ENCODE data around the gene HIVEP2.

HIVEP2 gene

GRCh38 chr6:142934599-142934998, 10.4 kb downstream of the HIVEP2 start:
- peaks cover 44% of the 10 kb centered on the region for H3K4me1 ChIP-seq (ENCODE audit: control insufficient read depth, insufficient read depth, low read length, unreplicated experiment)
- H3K79me2 ChIP-seq (ENCODE audit: control insufficient read depth, insufficient read depth, low read length, unreplicated experiment) = peaks cover 87% of the 10 kb centered on the region

DNA sequence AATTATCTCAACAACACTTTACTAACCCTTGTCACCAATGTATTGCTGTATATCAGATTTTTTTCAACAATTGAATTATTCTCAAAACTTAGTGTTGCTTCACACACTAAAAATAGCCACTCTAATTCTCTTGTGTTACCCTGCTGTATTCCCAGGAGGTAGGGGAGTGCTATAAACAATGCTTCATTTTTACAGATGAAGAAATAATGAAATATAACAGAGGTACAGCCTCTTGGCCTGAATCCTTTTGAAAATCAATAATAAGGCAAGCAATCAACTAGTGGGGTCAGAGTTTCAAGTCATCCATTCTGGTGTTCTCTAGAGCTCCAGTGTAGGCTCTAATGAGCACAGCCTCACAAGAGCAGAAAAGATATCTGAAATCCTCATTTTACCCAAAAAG, 10.9 kb downstream of the HIVEP2 start:
- Histone ChIP-seq H3K27me3 (ENCODE audit: insufficient read depth, low read length) (no peaks in the 10 kb centered on the region), H3K4me1 (ENCODE audit: control insufficient read depth, insufficient read depth, low read length, unreplicated experiment) (peaks cover 44% of the 10 kb centered on the region), H3K4me3 (ENCODE audit: low read depth, low read length) (no peak overlapping the region), H3K36me3 (ENCODE audit: insufficient read depth, low read length) (peaks cover 5% of the 10 kb centered on the region), H3K27ac (ENCODE audit: low read depth, low read length) (no peak overlapping the region), H3K79me2 (ENCODE audit: control insufficient read depth, insufficient read depth, low read length, unreplicated experiment) (peaks cover 86% of the 10 kb centered on the region), H2AFZ (ENCODE audit: low read length, unreplicated experiment) (no peak overlapping the region)

More at GRCh38 chr6:142934599-142934998, 10.4 kb downstream of the HIVEP2 start:
- Histone ChIP-seq H2AFZ (ENCODE audit: low read length, unreplicated experiment) (no peak overlapping the region), H3K36me3 (ENCODE audit: insufficient read depth, low read length) (peaks cover 5% of the 10 kb centered on the region), H3K27ac (ENCODE audit: low read depth, low read length) (no peak overlapping the region), H3K27me3 (ENCODE audit: insufficient read depth, low read length) (no peaks in the 10 kb centered on the region), H3K4me3 (ENCODE audit: low read depth, low read length) (no peak overlapping the region)

- peaks cover 5% of the 10 kb centered on the region for H3K36me3 ChIP-seq (ENCODE audit: insufficient read depth, low read length)
- H3K79me2 ChIP-seq (ENCODE audit: control insufficient read depth, insufficient read depth, low read length, unreplicated experiment) = peaks cover 87% of the 10 kb centered on the region
- no peak overlapping the region for H2AFZ ChIP-seq (ENCODE audit: low read length, unreplicated experiment)
- H3K27me3 ChIP-seq (ENCODE audit: insufficient read depth, low read length) = no peaks in the 10 kb centered on the region
- peaks cover 46% of the 10 kb centered on the region for H3K4me1 ChIP-seq (ENCODE audit: control insufficient read depth, insufficient read depth, low read length, unreplicated experiment)
- H3K27ac ChIP-seq (ENCODE audit: low read depth, low read length) = no peak overlapping the region
- H3K4me3 ChIP-seq (ENCODE audit: low read depth, low read length) = no peak overlapping the region
Observed at GRCh38 chr6:142933701-142934100, 11.3 kb downstream of the HIVEP2 start.

DNA sequence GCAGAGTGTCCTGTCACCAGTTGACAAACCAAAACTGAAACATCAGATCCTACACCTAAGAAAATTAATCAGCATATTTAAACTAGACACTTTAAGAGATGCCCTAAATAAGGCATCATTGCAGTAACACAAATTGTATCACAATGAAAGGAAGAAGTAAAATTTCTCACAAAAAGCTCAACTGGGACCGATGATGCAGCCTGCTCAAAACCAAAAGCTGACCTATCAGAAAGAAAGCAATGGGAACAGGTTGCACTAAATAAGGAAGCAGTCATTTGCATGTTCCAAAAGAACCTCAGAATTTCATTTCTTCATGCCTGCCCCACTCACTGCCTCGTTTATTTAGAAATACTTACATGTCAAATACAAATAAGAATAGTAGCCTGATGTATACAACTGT, 12.1 kb downstream of the HIVEP2 start:
- Histone ChIP-seq H3K27ac (ENCODE audit: low read depth, low read length) (no peak overlapping the region), H3K79me2 (ENCODE audit: control insufficient read depth, insufficient read depth, low read length, unreplicated experiment) (peaks cover 87% of the 10 kb centered on the region), H3K36me3 (ENCODE audit: insufficient read depth, low read length) (peaks cover 5% of the 10 kb centered on the region), H3K27me3 (ENCODE audit: insufficient read depth, low read length) (no peaks in the 10 kb centered on the region), H2AFZ (ENCODE audit: low read length, unreplicated experiment) (no peak overlapping the region), H3K4me3 (ENCODE audit: low read depth, low read length) (no peak overlapping the region), H3K4me1 (ENCODE audit: control insufficient read depth, insufficient read depth, low read length, unreplicated experiment) (peaks cover 50% of the 10 kb centered on the region)

- Histone ChIP-seq H3K4me1 (ENCODE audit: control insufficient read depth, insufficient read depth, low read length, unreplicated experiment) (peaks cover 70% of the 10 kb centered on the region), H3K79me2 (ENCODE audit: control insufficient read depth, insufficient read depth, low read length, unreplicated experiment) (peaks cover 83% of the 10 kb centered on the region), H3K36me3 (ENCODE audit: insufficient read depth, low read length) (no peaks in the 10 kb centered on the region), H2AFZ (ENCODE audit: low read length, unreplicated experiment) (no peak overlapping the region), H3K4me3 (ENCODE audit: low read depth, low read length) (no peak overlapping the region), H3K27ac (ENCODE audit: low read depth, low read length) (peak overlapping the region; percentile 16; the same call in 1 of the 2 replicates), H3K27me3 (ENCODE audit: insufficient read depth, low read length) (no peaks in the 10 kb centered on the region)
Observed at GRCh38 chr6:142929751-142930358, 15.1 kb downstream of the HIVEP2 start.

DNA sequence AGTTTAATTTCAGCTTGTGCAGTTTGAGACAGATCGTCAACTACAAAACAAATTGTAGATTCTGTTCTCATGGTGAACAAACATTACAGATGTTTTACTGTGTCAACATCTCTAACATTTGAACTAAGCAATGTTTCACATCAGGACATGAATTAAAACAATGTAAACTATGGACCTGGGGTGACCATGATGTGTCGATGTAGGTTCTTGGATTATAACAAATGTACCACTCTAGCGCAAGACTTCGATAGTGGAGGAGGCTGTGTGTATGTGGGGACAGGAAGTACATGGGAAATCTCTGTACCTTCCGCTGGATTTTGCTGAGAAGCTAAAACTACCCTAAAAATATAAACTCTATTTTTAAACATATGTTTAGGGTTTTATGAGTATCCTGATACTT, 17.1 kb downstream of the HIVEP2 start:
- H3K4me3 ChIP-seq (ENCODE audit: low read depth, low read length) = peak overlapping the region; percentile 87
- peak overlapping the region; percentile 88 for H3K27ac ChIP-seq (ENCODE audit: low read depth, low read length)
- no peak overlapping the region for H2AFZ ChIP-seq (ENCODE audit: low read length, unreplicated experiment)
- no peaks in the 10 kb centered on the region for H3K36me3 ChIP-seq (ENCODE audit: insufficient read depth, low read length)
- no peaks in the 10 kb centered on the region for H3K27me3 ChIP-seq (ENCODE audit: insufficient read depth, low read length)
- peaks cover 56% of the 10 kb centered on the region for H3K4me1 ChIP-seq (ENCODE audit: control insufficient read depth, insufficient read depth, low read length, unreplicated experiment)
- H3K79me2 ChIP-seq (ENCODE audit: control insufficient read depth, insufficient read depth, low read length, unreplicated experiment) = peaks cover 71% of the 10 kb centered on the region

DNA sequence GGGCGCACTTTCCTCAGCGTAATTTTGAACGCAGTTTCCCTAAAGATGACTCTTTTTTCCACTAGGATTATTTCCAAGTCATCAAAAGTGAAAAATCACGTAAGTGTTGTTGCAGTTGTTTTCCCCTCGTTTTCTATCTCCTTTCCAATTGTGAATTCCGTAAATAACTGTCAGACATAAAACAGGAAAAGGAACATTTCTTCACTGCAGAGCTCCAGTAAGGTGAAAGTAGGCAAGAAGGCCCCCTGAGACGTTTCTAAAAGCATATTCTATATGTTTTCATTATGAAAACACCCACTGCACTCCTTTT, 17.8 kb downstream of the HIVEP2 start:
- Histone ChIP-seq H3K4me1 (ENCODE audit: control insufficient read depth, insufficient read depth, low read length, unreplicated experiment) (peaks cover 56% of the 10 kb centered on the region), H3K27ac (ENCODE audit: low read depth, low read length) (peak overlapping the region; percentile 88)

DNA sequence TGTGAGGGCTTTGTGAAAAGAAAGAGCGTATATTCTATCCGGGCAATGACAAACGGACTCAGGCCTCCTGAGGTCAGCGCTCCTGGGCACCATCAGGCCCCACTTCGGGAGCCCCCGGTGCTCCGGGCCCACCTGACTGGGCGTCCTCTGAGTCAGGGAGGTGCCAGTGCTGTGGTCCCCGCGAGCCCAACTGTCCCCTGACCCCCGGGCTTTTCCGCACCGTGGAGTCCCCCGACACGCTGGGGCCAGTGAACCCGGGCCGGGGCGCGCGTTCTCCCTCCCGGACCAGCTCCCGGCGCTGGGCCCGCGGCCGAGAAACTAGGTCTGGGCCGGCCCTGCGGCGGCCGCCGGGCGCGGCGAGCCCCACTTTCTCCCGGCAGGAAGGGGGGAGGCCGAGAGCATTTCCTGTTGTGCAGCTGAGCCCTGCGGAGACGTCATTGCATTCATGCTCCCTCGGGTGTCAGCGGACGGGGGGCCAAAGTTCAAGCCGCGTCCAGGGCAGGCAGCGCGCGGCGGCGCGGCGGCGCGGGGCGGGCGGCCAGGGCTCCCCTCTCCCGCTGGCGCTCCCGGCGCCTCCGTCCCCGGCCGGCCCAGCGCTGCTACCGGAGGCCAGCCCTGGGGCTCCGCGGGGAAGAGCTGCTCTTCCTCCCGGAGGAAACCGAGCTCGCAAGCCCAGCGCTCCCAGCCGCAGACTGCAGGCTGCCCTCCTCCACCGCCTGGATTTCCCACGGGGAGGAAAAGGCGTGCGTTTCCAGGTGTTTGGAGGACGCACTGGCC, 18.3 kb downstream of the HIVEP2 start:
- Histone ChIP-seq H3K27ac (ENCODE audit: low read depth, low read length) (peak overlapping the region; percentile 88), H3K4me1 (ENCODE audit: control insufficient read depth, insufficient read depth, low read length, unreplicated experiment) (peaks cover 56% of the 10 kb centered on the region), H3K36me3 (ENCODE audit: insufficient read depth, low read length) (no peaks in the 10 kb centered on the region), H2AFZ (ENCODE audit: low read length, unreplicated experiment) (peak overlapping the region; percentile 55), H3K4me3 (ENCODE audit: low read depth, low read length) (peak overlapping the region; percentile 87), H3K27me3 (ENCODE audit: insufficient read depth, low read length) (no peaks in the 10 kb centered on the region), H3K79me2 (ENCODE audit: control insufficient read depth, insufficient read depth, low read length, unreplicated experiment) (peaks cover 64% of the 10 kb centered on the region)

More for the DNA sequence above, 17.8 kb downstream of the HIVEP2 start:
- H3K27me3 ChIP-seq (ENCODE audit: insufficient read depth, low read length) = no peaks in the 10 kb centered on the region
- H2AFZ ChIP-seq (ENCODE audit: low read length, unreplicated experiment) = peak overlapping the region; percentile 55
- peaks cover 64% of the 10 kb centered on the region for H3K79me2 ChIP-seq (ENCODE audit: control insufficient read depth, insufficient read depth, low read length, unreplicated experiment)
- no peaks in the 10 kb centered on the region for H3K36me3 ChIP-seq (ENCODE audit: insufficient read depth, low read length)
- peak overlapping the region; percentile 87 for H3K4me3 ChIP-seq (ENCODE audit: low read depth, low read length)

DNA sequence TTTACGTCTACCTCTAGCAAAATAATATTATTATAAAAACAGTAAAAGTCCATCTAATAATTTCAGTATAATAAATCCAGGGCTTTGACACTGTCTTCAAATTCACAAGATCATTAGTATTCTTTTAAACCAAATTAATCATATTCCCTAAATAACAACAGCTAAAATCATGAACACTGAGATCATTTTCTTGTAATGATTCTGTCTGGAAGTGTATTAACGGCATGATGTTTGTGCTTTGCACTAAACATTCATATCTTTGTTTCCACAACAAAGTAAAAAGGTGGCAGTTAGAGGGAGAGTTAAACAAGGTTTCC, 18.8 kb downstream of the HIVEP2 start:
- H3K27me3 ChIP-seq (ENCODE audit: insufficient read depth, low read length) = no peaks in the 10 kb centered on the region
- H3K4me3 ChIP-seq (ENCODE audit: low read depth, low read length) = peak overlapping the region; percentile 87

DNA sequence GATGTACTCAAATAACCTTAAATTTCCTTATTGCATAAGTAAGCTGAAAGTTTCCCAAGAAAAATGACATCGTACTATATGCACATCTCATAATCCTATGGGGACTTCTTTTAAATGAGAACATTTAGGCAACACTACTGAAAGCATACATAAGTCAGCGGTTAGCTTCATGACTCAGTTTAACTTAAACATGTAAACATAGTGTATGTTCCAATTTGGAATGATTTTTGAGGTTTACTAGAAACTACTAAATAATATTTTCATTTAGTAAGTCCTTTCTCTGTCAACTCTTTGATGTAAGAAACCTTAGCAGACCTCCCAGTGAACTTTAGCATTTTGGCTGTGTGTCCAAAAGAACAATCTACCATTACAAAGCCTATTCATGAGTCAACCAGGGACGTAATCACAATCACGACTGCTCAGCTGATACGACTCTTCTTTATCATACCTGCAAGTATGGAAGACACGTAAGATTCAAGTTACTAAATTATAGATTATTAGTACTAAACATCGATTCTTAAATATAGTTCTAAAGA, 19.3 kb downstream of the HIVEP2 start:
- Histone ChIP-seq H3K36me3 (ENCODE audit: insufficient read depth, low read length) (no peaks in the 10 kb centered on the region), H3K79me2 (ENCODE audit: control insufficient read depth, insufficient read depth, low read length, unreplicated experiment) (peaks cover 58% of the 10 kb centered on the region), H3K4me1 (ENCODE audit: control insufficient read depth, insufficient read depth, low read length, unreplicated experiment) (peaks cover 50% of the 10 kb centered on the region), H2AFZ (ENCODE audit: low read length, unreplicated experiment) (no peak overlapping the region), H3K27ac (ENCODE audit: low read depth, low read length) (peak overlapping the region; percentile 88), H3K4me3 (ENCODE audit: low read depth, low read length) (peak overlapping the region; percentile 87; the same call in 1 of the 2 replicates), H3K27me3 (ENCODE audit: insufficient read depth, low read length) (no peaks in the 10 kb centered on the region)

More for the DNA sequence above, 18.8 kb downstream of the HIVEP2 start:
- Histone ChIP-seq H3K79me2 (ENCODE audit: control insufficient read depth, insufficient read depth, low read length, unreplicated experiment) (peaks cover 59% of the 10 kb centered on the region), H3K4me1 (ENCODE audit: control insufficient read depth, insufficient read depth, low read length, unreplicated experiment) (peaks cover 53% of the 10 kb centered on the region), H3K36me3 (ENCODE audit: insufficient read depth, low read length) (no peaks in the 10 kb centered on the region), H2AFZ (ENCODE audit: low read length, unreplicated experiment) (peak overlapping the region; percentile 37), H3K27ac (ENCODE audit: low read depth, low read length) (peak overlapping the region; percentile 88)
